ENCODE measurements around the gene RIBC2. TPM values are rescaled to one million over a fixed set of nuclear protein-coding genes. Genes with fewer than 3 reads are reported as not detected.

The RIBC2 gene
- total and polyA plus RNA-seq, 2 of the 13 experiments (the other 11 are each of a cell fraction or from before 2014, with no cell fraction given) = 0.55 TPM; not detected in 1

DNA sequence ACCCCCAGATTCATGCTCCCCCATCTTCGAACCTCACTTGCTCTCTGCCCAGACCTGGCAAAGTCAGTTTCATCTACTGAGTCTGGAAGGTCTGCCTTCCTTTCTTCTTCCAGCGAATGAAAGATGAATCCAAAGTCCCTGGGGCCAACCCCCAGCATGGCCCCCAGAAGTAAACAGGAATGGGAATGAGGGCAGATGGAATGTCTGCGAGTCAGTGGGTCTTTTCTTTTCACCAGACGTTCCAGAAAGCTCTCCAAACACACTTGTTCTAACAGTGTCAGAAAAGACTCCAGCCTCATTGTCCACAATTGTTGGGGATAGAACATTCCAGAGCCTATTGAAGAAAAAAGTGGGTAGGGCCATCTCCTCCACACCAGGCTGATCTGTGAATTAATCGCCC lies 28.6 kb downstream of the RIBC2 start (continued):
- TF ChIP-seq ZNF569 (CRISPR knock-in tag; IDR thresholded peaks at IDR 0.05; ENCODE audit: borderline replicate concordance) (no peak), ZNF547 (CRISPR knock-in tag; IDR thresholded peaks at IDR 0.05) (no peak), ZFP36L2 (CRISPR knock-in tag; IDR thresholded peaks at IDR 0.05) (no peak), GATAD2A (CRISPR knock-in tag; IDR thresholded peaks at IDR 0.05) (peak; percentile 66; the same call in 1 of the 2 replicates), KAT2B (IDR thresholded peaks at IDR 0.05; ENCODE audit: borderline replicate concordance, low read depth, low read length) (no peak), ZMYM4 (CRISPR knock-in tag; IDR thresholded peaks at IDR 0.05) (0 out of 2 replicates have a peak, but pooled peaks have one; percentile 20), YEATS4 (CRISPR knock-in tag; IDR thresholded peaks at IDR 0.05; ENCODE audit: borderline replicate concordance) (no peak), ZSCAN25 (CRISPR knock-in tag; IDR thresholded peaks at IDR 0.05) (no peak), ZNF883 (CRISPR knock-in tag; IDR thresholded peaks at IDR 0.05; ENCODE audit: not compliant biosample characterization) (no peak), FIP1L1 (IDR thresholded peaks at IDR 0.05; ENCODE audit: borderline replicate concordance, insufficient read depth, low read depth, low read length) (no peak), FOXP1 (IDR thresholded peaks at IDR 0.05) (no peak), FOXP1 (CRISPR knock-in tag; IDR thresholded peaks at IDR 0.05) (0 out of 2 replicates have a peak, but pooled peaks have one; percentile 20), SMAD1 (CRISPR knock-in tag; IDR thresholded peaks at IDR 0.05; ENCODE audit: borderline replicate concordance, low read depth) (no peak)
- TF ChIP-seq, protein P1, sequence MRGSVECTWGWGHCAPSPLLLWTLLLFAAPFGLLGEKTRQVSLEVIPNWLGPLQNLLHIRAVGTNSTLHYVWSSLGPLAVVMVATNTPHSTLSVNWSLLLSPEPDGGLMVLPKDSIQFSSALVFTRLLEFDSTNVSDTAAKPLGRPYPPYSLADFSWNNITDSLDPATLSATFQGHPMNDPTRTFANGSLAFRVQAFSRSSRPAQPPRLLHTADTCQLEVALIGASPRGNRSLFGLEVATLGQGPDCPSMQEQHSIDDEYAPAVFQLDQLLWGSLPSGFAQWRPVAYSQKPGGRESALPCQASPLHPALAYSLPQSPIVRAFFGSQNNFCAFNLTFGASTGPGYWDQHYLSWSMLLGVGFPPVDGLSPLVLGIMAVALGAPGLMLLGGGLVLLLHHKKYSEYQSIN (CRISPR knock-in tag; IDR thresholded peaks at IDR 0.05; ENCODE audit: borderline replicate concordance) = no peak
- TF ChIP-seq, protein P2, sequence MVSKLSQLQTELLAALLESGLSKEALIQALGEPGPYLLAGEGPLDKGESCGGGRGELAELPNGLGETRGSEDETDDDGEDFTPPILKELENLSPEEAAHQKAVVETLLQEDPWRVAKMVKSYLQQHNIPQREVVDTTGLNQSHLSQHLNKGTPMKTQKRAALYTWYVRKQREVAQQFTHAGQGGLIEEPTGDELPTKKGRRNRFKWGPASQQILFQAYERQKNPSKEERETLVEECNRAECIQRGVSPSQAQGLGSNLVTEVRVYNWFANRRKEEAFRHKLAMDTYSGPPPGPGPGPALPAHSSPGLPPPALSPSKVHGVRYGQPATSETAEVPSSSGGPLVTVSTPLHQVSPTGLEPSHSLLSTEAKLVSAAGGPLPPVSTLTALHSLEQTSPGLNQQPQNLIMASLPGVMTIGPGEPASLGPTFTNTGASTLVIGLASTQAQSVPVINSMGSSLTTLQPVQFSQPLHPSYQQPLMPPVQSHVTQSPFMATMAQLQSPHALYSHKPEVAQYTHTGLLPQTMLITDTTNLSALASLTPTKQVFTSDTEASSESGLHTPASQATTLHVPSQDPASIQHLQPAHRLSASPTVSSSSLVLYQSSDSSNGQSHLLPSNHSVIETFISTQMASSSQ (IDR thresholded peaks at IDR 0.05; ENCODE audit: low read depth) = no peak
- TF ChIP-seq, protein P2 (CRISPR knock-in tag; IDR thresholded peaks at IDR 0.05; ENCODE audit: borderline replicate concordance) = no peak
- TF ChIP-seq, protein P3, sequence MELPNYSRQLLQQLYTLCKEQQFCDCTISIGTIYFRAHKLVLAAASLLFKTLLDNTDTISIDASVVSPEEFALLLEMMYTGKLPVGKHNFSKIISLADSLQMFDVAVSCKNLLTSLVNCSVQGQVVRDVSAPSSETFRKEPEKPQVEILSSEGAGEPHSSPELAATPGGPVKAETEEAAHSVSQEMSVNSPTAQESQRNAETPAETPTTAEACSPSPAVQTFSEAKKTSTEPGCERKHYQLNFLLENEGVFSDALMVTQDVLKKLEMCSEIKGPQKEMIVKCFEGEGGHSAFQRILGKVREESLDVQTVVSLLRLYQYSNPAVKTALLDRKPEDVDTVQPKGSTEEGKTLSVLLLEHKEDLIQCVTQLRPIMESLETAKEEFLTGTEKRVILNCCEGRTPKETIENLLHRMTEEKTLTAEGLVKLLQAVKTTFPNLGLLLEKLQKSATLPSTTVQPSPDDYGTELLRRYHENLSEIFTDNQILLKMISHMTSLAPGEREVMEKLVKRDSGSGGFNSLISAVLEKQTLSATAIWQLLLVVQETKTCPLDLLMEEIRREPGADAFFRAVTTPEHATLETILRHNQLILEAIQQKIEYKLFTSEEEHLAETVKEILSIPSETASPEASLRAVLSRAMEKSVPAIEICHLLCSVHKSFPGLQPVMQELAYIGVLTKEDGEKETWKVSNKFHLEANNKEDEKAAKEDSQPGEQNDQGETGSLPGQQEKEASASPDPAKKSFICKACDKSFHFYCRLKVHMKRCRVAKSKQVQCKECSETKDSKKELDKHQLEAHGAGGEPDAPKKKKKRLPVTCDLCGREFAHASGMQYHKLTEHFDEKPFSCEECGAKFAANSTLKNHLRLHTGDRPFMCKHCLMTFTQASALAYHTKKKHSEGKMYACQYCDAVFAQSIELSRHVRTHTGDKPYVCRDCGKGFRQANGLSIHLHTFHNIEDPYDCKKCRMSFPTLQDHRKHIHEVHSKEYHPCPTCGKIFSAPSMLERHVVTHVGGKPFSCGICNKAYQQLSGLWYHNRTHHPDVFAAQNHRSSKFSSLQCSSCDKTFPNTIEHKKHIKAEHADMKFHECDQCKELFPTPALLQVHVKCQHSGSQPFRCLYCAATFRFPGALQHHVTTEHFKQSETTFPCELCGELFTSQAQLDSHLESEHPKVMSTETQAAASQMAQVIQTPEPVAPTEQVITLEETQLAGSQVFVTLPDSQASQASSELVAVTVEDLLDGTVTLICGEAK (IDR thresholded peaks at IDR 0.05) = no peak
- TF ChIP-seq, protein P3 (CRISPR knock-in tag; IDR thresholded peaks at IDR 0.05) = no peak

Data from HepG2 (cell line).